GM03348 (cell line): Measurements from ENCODE around the gene YIPF4.
"Not testable (repeated sequence)": the region's sequence is repeated elsewhere in the genome, so short reads cannot be mapped to it uniquely, and the experiment has no call there.

Source experiments
- DNase-seq: peaks from one replicate; pipeline ENCODE4 v3.0.0; 2012; ENCODE audit warnings: low spot score

Gene YIPF4

DNA sequence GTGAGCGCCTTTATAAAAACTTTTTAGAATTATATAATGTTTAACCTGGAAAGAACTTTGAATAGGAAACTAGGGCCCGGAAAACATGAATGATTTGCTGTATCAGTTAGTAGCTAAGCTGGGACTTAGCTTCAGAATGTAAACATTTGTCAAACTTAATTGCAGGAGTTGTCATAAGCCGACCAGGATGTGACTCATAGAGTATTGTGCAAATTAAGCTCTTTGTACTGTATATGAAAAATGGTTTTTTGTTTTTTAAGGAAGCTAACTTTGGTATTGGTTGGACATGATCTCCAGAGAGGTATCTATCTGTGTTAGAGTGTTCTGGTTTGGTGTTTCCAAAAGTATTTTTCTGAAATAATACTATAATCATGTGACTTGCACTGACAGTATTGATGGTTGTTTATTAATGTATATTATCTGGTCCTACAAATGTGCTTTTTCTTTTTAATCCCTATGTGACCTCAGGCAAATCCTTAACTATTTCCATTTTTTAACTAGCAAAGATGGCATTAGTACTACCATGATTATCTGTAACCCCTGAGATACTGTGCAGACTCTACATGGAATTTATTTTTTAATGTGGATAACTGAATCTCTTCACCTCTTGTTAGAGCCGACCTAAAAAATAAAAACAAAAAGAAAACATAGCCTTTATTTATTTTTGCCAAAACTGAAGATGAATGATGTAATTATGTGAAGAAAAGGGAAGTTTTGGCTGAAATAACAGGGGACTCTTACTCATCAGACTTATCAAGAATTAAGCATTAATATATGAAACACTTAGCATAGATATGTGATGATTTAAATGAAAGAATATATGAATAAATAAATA lies 11.7 kb downstream of the YIPF4 start:
- peak; percentile 31 for DNase-seq

DNA sequence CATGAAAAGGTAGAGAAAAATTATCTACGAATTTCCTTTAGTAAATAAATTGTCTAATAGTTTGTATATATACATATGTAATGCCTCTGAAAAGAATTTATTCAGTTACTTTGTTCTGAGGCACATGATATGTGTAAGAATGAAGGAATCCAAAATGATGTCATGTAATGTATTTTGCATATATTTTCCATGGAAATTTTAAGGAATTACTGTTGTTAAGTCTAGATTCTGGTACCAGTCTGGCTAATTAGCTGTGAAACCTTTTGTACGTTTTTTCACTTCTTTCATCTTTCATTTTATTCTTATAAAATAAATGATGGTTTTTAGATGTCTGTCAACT lies 12.3 kb downstream of the YIPF4 start:
- DNase-seq = no peak

GRCh38 chr2:32291746-32292145 lies 14.0 kb downstream of the YIPF4 start:
- DNase-seq = no peak

GRCh38 chr2:32293493-32293892 lies 15.8 kb downstream of the YIPF4 start:
- DNase-seq = not testable (repeated sequence)

DNA sequence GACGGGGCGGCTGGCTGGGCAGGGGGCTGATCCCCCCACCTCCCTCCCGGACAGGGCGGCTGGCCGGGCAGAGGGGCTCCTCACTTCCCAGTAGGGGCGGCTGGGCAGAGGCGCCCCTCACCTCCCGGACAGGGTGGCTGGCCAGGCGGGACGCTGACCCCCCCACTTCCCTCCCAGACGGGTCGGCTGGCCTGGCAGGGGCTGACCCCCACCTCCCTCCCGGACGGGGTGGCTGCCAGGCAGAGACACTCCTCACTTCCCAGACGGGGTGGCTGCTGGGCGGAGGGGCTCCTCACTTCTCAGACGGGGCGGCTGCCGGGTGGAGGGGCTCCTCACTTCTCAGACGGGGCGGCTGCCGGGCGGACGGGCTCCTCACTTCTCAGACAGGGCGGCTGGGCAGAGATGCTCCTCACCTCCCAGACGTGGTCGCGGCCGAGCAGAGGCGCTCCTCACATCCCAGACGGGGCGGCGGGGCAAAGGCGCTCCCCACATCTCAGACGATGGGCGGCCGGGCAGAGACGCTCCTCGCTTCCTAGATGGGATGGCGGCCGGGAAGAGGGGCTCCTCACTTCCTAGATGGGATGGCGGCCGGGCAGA lies 16.4 kb downstream of the YIPF4 start:
- not testable (repeated sequence) for DNase-seq

DNA sequence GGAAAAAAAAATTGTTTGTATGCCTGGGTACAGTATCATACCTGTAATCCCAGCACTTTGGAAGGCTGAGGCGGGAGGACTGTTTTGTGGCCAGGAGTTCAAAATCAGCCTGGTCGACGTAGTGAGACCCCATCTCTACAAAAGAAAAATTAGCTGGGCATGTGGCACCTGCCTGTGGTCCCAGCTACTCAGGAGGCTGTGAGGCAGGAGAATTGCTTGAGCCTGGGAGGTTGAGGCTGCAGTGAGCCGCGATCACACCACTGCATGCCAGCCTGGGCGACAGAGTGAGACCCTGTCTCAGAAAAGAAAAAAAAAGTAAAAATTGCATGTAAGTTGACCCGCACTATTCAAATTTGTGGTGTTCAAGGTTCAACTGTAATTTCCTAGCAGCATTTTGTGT lies 32.9 kb downstream of the YIPF4 start:
- no peak for DNase-seq

DNA sequence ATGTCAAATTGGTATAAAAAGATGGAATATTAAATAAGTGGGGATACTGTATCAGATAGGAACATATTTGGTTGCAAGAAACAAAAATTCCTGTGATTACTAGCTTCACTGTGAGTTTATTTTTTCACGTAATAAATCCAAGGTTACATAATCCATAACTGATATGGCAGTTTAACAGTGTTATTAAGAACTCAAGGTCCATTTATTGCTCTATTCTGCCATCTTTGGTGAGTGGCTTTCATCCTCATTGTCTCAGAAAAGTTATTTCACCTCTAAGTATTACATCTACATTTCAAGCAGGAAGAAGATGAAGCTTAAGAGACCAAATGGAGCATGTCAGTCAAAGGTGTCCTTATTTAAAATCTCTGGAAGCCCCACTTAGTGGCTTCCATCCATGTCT lies 37.2 kb downstream of the YIPF4 start:
- no peak for DNase-seq

DNA sequence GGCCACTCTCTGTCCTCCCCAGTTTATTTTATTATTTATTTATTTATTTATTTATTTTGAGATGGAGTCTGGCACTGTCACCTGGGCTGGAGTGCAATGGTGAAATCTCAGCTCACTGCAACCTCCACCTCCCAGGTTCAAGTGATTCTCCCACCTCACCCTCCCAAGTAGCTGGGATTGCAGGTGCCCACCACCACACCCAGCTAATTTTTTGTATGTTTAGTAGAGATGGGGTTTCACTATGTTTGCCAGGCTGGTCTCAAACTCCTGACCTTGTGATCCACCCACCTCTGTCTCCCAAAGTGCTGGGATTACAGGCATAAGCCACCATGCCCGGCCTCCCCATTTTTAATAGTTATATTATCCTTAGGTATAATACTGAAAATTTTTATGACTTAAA lies 51.0 kb downstream of the YIPF4 start:
- not testable (repeated sequence) for DNase-seq

GRCh38 chr2:32329180-32329980 lies 51.7 kb downstream of the YIPF4 start:
- DNase-seq = not testable (repeated sequence)

DNA sequence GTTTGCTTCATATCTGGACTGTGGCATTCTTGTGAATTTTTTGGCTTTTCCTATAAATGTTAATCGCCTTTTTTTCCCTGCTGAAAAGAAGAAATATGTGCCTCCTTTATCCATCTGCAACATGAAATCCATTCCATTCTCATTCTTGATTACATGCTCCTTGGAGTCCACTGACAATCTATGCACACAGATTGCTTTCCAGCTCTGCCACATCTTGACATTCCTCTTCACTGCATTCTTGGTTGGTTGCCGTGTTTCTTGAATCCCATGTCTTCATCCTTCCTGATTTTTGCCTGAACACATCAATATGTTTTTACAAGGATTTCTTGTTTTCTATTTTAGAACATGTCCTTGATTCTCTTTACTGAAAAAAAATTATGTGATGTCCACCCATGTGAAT lies 52.4 kb downstream of the YIPF4 start:
- peak; percentile 75 for DNase-seq

GRCh38 chr2:32342801-32343200 lies 65.1 kb downstream of the YIPF4 start:
- DNase-seq = no peak

DNA sequence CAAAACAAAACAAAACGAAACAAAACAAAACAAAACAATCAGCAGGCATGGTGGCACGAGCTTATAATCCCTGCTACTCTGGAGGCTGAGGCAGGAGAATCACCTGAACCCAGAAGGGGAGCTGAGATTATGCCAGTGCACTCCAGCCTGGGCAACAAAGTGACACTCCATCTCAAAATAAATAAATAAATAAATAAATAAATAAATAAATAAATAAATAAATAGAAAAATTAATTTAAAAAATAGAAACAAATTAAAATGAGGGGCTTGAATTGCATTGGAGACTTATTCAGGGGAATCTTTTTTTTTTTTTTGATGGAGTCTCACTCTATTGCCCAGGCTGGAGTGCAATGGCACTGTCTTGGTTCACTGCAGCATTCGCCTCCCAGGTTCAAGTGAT lies 73.1 kb downstream of the YIPF4 start:
- DNase-seq = not testable (repeated sequence)

DNA sequence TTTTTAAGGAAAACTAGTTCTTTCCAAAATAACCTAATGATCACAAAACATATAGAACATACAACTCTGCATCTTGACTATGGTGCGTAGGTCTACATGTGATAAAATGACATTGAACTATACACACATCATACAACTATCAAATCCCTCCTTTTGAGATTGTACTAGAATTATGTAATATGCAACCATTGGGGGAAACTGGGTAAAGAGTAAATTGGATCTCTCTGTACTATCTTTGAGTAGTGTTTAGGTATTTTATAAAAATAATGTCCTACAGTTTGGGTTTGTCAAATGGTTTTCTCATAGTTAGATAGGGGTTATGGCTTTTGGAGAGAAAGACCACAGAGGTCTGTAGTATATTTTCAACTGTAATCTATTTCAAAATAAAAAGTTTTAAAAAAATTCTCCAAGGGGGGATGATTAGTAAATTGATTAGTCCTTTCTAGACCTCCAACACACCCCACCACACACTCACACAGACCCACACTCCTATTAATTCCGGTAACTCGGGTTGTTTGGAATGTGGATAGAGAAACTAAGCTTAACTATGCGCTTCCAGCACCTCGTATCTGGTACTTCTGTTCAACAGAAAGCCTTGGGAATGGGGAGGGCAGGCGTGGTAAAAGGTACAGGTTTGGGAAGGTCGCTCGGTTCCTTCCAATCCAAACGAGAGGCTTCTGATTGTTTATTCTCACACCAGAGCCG lies 78.4 kb downstream of the YIPF4 start:
- no peak for DNase-seq

- DNase-seq = peak; percentile 100
Measured at GRCh38 chr2:32356681-32357317, 79.1 kb downstream of the YIPF4 start, which contains the start of gene BIRC6. BIRC6 (plus strand) TSS chr2:32357023; CDS start chr2:32357162, 139 bp downstream.

- DNase-seq = peak; percentile 57
Measured at GRCh38 chr2:32357318-32358110, 79.8 kb downstream of the YIPF4 start.

DNA sequence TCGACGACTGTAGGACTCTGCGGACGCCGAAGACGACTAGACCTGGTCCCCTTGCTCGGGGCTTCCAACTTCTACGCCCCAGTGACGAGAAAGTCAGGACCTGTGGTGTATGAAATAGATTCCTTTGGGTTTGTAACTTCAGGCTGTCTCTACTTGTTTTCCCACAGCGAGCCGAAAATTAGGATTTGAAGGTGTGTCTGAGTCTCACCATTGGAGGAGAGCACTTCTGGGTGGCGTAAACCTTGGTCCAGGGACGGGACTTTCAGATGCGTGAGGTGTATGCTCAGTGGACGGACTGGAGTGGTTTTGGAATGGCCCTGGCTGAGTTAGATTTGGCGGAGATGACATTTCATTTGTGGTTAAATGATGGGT lies 80.4 kb downstream of the YIPF4 start:
- peak; percentile 14 for DNase-seq

DNA sequence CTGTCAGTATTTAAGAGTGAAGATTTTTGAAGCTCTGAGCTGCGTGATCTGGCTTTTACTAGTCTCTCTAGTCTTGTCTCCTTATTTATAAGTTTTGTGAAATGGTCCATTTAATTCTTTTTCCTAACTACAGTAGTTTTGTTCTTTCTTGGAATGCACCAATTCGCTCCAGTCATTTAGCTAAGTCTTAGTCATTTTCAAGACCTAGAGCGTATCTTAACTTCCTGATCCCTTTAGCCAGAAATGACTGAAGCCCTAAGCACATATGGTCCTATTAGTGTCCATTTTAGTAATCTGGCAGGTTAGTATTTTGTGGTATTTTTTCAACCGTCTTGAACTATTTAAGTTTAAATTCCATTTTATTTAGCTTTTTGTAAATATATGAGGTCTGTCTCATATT lies 82.7 kb downstream of the YIPF4 start:
- DNase-seq = peak; percentile 28

GRCh38 chr2:32362997-32363396 lies 85.3 kb downstream of the YIPF4 start:
- DNase-seq = not testable (repeated sequence)

DNA sequence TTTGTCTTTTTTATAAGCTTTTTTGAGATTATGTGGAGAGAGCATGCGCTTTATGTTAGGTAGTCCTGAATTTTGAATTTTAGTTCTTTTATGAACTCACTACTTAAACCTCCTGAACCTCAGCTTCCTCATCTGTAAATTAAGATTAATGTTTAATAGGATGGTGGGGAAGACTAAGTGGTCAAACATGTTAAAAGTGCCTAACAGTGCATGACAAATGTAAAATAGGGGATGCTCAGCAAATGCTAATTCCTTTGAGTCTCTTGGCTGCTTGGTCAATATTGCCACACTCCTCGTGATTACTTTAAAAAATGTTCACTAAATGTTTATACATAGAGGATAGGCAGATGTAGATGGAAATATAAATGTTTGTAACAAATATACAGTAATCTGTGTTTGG lies 85.9 kb downstream of the YIPF4 start:
- DNase-seq = no peak

GRCh38 chr2:32364290-32364689 lies 86.6 kb downstream of the YIPF4 start:
- DNase-seq = not testable (repeated sequence)

- not testable (repeated sequence) for DNase-seq
Measured at GRCh38 chr2:32365679-32366078, 88.0 kb downstream of the YIPF4 start.
